C4-2B (cell line): ENCODE measurements around the gene HOXC9.

Experiments
- CTCF ChIP-seq: fragments of 450-650 bp; conservative IDR thresholded peaks from 2 replicates; pipeline ENCODE4 v1.5.1; 2017; ENCODE audit warnings: mild to moderate bottlenecking
- ZFX ChIP-seq: fragments of 450-650 bp; IDR thresholded peaks from 2 replicates; pipeline ENCODE4 v1.6.1; 2017

- TF ChIP-seq CTCF (no peak), ZFX (no peak)
These were observed 44.1 kb upstream of the HOXC9 start for GRCh38 chr12:53955776-53956250.
